Right renal pelvis (tissue), 4 donors: ENCODE data around the gene PERP. TPM values are rescaled to one million over a fixed set of nuclear protein-coding genes. Genes with fewer than 3 reads are reported as not detected.
"Not testable (repeated sequence)": the region's sequence is repeated elsewhere in the genome, so short reads cannot be mapped to it uniquely, and the experiment has no call there.

Experiments used
- DNase-seq, 4 donors: peaks; one replicate each; pipeline ENCODE4 v3.0.0-alpha.2; 2013; ENCODE audit warnings: low read depth in 4 of 4, low spot score in 3 of 4, missing footprints in 1 of 4
- polyA plus RNA-seq, 4 donors: library from polyadenylated mRNA; unstranded; fragments of 120-200 nt; gene quantifications; one replicate each; pipeline ENCODE4 v1.2.1, GENCODE V29; 2013; ENCODE audit not compliant: insufficient read length in 4 of 4

The PERP gene
- polyA plus RNA-seq, 4 donors: 21.2 to 28.5 (median 24.2) TPM

- peak in 1 of 4 donors; percentile 28 for DNase-seq
These were observed 1.1 kb downstream of the PERP start for GRCh38 chr6:138105880-138106664.

GRCh38 chr6:138105446-138105845, 1.8 kb downstream of the PERP start:
- no peak for DNase-seq

GRCh38 chr6:138104618-138105213, 2.5 kb downstream of the PERP start:
- no peak for DNase-seq

GRCh38 chr6:138103871-138104270, 3.3 kb downstream of the PERP start:
- no peak for DNase-seq

GRCh38 chr6:138101946-138102731, 5.1 kb downstream of the PERP start:
- DNase-seq: no peak

- no peak for DNase-seq
These were observed 7.4 kb downstream of the PERP start for GRCh38 chr6:138099832-138100231.

GRCh38 chr6:138098306-138098705, 8.9 kb downstream of the PERP start:
- DNase-seq: no peak

GRCh38 chr6:138094260-138094659, 13.0 kb downstream of the PERP start:
- no peak for DNase-seq

GRCh38 chr6:138093632-138094031, 13.6 kb downstream of the PERP start:
- DNase-seq: no peak

- DNase-seq: no peak
These were observed 14.5 kb downstream of the PERP start for GRCh38 chr6:138092686-138093085.

- DNase-seq: no peak
These were observed 17.9 kb downstream of the PERP start for GRCh38 chr6:138089325-138089724.

GRCh38 chr6:138088326-138088762, 18.9 kb downstream of the PERP start:
- DNase-seq: no peak

GRCh38 chr6:138087593-138088325, 19.5 kb downstream of the PERP start:
- DNase-seq: no peak

GRCh38 chr6:138086573-138087196, 20.5 kb downstream of the PERP start:
- no peak for DNase-seq

- no peak for DNase-seq
These were observed 21.4 kb downstream of the PERP start for GRCh38 chr6:138085839-138086222.

GRCh38 chr6:138084904-138085838, 22.0 kb downstream of the PERP start:
- DNase-seq: no peak

GRCh38 chr6:138082232-138082631, 25.0 kb downstream of the PERP start:
- DNase-seq: no peak

GRCh38 chr6:138079556-138079955, 27.7 kb downstream of the PERP start:
- DNase-seq: not testable (repeated sequence)

- DNase-seq: no peak
These were observed 28.7 kb downstream of the PERP start for GRCh38 chr6:138078491-138078890.
